HG03432 (cell line): ENCODE results near the gene TNNT1.

Source experiments
- ATAC-seq: cut with Tn5 transposase; IDR thresholded peaks from one replicate; pipeline ENCODE4 v1.9.1; 2021; ENCODE audit warnings: mild to moderate bottlenecking, moderate library complexity; ENCODE audit not compliant: unreplicated experiment

Gene TNNT1

GRCh38 chr19:55092423-55093318 lies 56.3 kb downstream of the TNNT1 start:
- no peak for ATAC-seq

GRCh38 chr19:55091955-55092354 lies 57.1 kb downstream of the TNNT1 start:
- no peak for ATAC-seq

- no peak for ATAC-seq
These were observed 57.7 kb downstream of the TNNT1 start for GRCh38 chr19:55091126-55091910.

- no peak for ATAC-seq
These were observed 58.4 kb downstream of the TNNT1 start for GRCh38 chr19:55090564-55090963.

GRCh38 chr19:55089342-55089944 lies 59.6 kb downstream of the TNNT1 start:
- no peak for ATAC-seq

DNA sequence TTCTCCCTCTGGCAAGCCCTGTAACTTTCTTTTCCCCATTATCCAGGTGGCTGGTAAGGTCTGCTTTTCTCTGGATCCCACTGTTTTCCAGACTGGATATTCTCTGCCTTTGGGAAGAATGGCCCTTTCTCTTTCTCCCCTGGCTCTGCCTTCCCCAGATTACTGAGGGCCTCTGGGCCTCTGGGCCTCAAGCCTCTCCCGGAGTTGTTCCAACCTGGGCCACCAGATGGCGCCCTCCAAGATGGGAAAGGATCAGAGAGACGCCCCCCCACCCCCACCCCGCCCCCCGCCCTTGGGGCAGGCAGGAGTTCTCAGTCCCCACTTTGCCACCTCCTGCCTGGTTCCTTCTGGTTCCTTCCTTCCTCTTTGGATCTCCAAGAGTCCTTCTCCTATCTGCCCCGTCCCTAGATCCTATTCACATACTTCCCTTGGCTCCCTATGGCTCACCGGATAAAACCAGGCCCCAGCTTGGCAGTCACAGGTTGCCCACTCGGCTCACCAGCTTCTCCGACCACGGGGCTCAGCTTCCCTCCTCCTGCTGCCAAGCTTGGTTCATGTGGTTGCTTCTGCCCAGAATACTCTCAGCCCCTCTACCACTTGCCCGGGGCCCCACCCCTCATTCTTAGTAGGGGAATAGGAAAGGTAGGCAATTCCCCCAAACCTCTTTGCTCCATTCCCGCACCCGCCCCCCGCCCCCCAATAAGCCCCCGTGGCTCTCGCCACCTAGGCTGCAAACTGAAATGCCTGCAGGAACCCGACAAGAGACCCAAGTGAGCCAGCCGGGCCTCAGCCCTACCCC lies 60.3 kb downstream of the TNNT1 start:
- ATAC-seq: no peak

DNA sequence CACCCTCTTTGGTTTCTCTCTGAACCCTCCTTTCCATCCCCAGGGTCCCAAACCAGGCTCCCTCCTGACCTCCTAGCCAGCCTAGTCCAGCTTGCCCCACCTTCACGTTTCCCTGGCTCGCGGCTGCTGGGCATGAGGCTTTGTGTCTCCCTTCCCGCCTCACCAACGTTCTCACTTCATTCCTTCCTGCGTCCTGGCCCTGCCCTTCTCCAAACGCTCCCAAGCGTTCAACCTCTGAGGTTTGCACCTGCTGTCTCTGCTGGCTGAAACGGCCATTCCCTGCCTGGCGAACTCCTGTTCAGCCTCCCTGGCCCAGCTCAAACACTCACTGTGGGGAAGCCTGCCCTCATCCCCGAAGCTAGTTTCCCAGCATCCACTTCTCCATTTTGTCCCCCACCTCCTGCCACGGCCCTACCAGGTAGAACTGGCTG lies 61.0 kb downstream of the TNNT1 start:
- no peak for ATAC-seq

DNA sequence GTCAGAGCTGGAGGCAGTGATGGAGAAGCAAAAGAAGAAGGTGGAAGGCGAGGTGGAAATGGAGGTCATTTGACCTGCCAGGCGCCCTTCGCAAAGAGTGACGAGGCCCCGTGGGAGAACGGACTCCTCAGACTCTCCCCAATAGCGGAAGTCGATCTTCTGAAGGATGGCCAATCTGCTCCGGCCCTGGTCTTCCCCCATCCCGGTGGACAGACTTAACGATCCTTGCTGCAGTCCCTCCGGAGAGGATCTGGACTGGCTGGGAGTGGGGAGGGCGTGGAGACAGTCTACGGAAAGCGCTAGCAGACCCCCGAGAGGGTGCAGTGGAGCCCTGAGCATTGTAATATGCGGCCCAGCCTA lies 61.5 kb downstream of the TNNT1 start:
- no peak for ATAC-seq

- no peak for ATAC-seq
These were observed 62.1 kb downstream of the TNNT1 start for GRCh38 chr19:55086730-55087541.

GRCh38 chr19:55085923-55086715 lies 62.9 kb downstream of the TNNT1 start:
- ATAC-seq: no peak

- ATAC-seq: no peak
These were observed 64.6 kb downstream of the TNNT1 start for GRCh38 chr19:55084416-55084815.

GRCh38 chr19:55083004-55083850 lies 65.8 kb downstream of the TNNT1 start:
- ATAC-seq: no peak
